Loucy (cell line): Measurements from ENCODE around the gene RIMBP2.

ENCODE experiments used
- H2AFZ ChIP-seq: fragments of 200-600 bp; sonication (generic); 2 replicates; pipeline ENCODE4 v1.6.0; 2016; ENCODE audit warnings: antibody characterized with exemption, mild to moderate bottlenecking, low read length, moderate library complexity
- H3F3A ChIP-seq: fragments of 200-600 bp; 2 replicates; pipeline ENCODE4 v1.6.0; 2016; ENCODE audit warnings: antibody characterized with exemption, low read depth, mild to moderate bottlenecking
- H3K27me3 ChIP-seq: fragments of 200-600 bp; sonication (generic); 2 replicates; pipeline ENCODE4 v1.6.1; 2014; ENCODE audit warnings: low read length, mild to moderate bottlenecking; ENCODE audit not compliant: insufficient read depth, poor library complexity, severe bottlenecking
- H3K36me3 ChIP-seq: fragments of 200-600 bp; sonication (generic); 2 replicates; pipeline ENCODE4 v1.6.1; 2016; ENCODE audit warnings: low read length; ENCODE audit not compliant: insufficient read depth
- H3K4me1 ChIP-seq: fragments of 200-600 bp; sonication (generic); 2 replicates; pipeline ENCODE4 v1.5.1; 2014; ENCODE audit warnings: low read length, mild to moderate bottlenecking; ENCODE audit not compliant: insufficient read depth, poor library complexity, severe bottlenecking
- H3K4me2 ChIP-seq: fragments of 200-600 bp; sonication (generic); 2 replicates; pipeline ENCODE4 v1.6.0; 2014; ENCODE audit warnings: antibody characterized with exemption, low read length, low read depth, mild to moderate bottlenecking; ENCODE audit not compliant: poor library complexity, severe bottlenecking
- H3K4me3 ChIP-seq: fragments of 200-600 bp; sonication (generic); 2 replicates; pipeline ENCODE4 v1.5.1; 2014; ENCODE audit warnings: low read length, mild to moderate bottlenecking, mixed read lengths; ENCODE audit not compliant: poor library complexity, severe bottlenecking
- H3K79me2 ChIP-seq: fragments of 200-600 bp; sonication (generic); 2 replicates; pipeline ENCODE4 v1.6.1; 2014; ENCODE audit warnings: low read length; ENCODE audit not compliant: insufficient read depth
- H3K9ac ChIP-seq: fragments of 200-600 bp; sonication (generic); 2 replicates; pipeline ENCODE4 v1.6.0; 2014; ENCODE audit warnings: mild to moderate bottlenecking, low read depth, low read length, moderate library complexity; ENCODE audit not compliant: poor library complexity, severe bottlenecking
- H3K9me2 ChIP-seq: fragments of 200-600 bp; sonication (generic); replicated peaks from 2 replicates; pipeline ENCODE4 v1.6.1; 2016; ENCODE audit warnings: low read depth, low read length, mixed read lengths
- H3K9me3 ChIP-seq: fragments of 200-600 bp; sonication (generic); 2 replicates; pipeline ENCODE4 v1.6.1; 2014; ENCODE audit warnings: mild to moderate bottlenecking, antibody characterized with exemption, low read length, low read depth; ENCODE audit not compliant: insufficient read depth
- H4K20me1 ChIP-seq: fragments of 200-600 bp; sonication (generic); 2 replicates; pipeline ENCODE4 v1.6.0; 2014; ENCODE audit warnings: antibody characterized with exemption, low read length, mild to moderate bottlenecking; ENCODE audit not compliant: insufficient read depth, poor library complexity, severe bottlenecking
- CTCF ChIP-seq: fragments of 200-600 bp; sonication (generic); conservative IDR thresholded peaks from 2 replicates; pipeline ENCODE4 v1.5.1; 2014; ENCODE audit warnings: mild to moderate bottlenecking, antibody characterized with exemption, low read length
- EZH2phosphoT487 ChIP-seq: fragments of 200-600 bp; IDR thresholded peaks from 2 replicates; pipeline ENCODE4 v1.6.1; 2018; ENCODE audit warnings: antibody characterized with exemption, mild to moderate bottlenecking, moderate library complexity, borderline replicate concordance

RIMBP2 gene

GRCh38 chr12:130486146-130486435 is 230.0 kb downstream of the RIMBP2 start:
- no peak overlapping the region for H3K9ac ChIP-seq
- no peaks in the 10 kb centered on the region for H4K20me1 ChIP-seq
- H3K4me3 ChIP-seq: no peak overlapping the region
- TF ChIP-seq EZH2phosphoT487 (no peak), CTCF (no peak)
- H3K79me2 ChIP-seq: no peaks in the 10 kb centered on the region
- no peaks in the 10 kb centered on the region for H3K27me3 ChIP-seq
- H3K4me2 ChIP-seq: no peak overlapping the region
- H3K9me3 ChIP-seq: peaks cover 3% of the 10 kb centered on the region; the same call in 1 of the 2 replicates
- H3F3A ChIP-seq: no peaks in the 10 kb centered on the region
- no peaks in the 10 kb centered on the region for H3K9me2 ChIP-seq
- H3K4me1 ChIP-seq: no peaks in the 10 kb centered on the region
- no peaks in the 10 kb centered on the region for H3K36me3 ChIP-seq
- no peak overlapping the region for H2AFZ ChIP-seq

GRCh38 chr12:130485291-130486145 is 230.6 kb downstream of the RIMBP2 start:
- Histone ChIP-seq H3K79me2 (no peaks in the 10 kb centered on the region), H3K4me1 (no peaks in the 10 kb centered on the region), H3K9me3 (peaks cover 3% of the 10 kb centered on the region; the same call in 1 of the 2 replicates), H3F3A (no peaks in the 10 kb centered on the region), H3K9me2 (no peaks in the 10 kb centered on the region), H3K9ac (no peak overlapping the region), H3K36me3 (no peaks in the 10 kb centered on the region), H3K27me3 (no peaks in the 10 kb centered on the region), H2AFZ (no peak overlapping the region), H3K4me3 (no peak overlapping the region), H3K4me2 (no peak overlapping the region), H4K20me1 (no peaks in the 10 kb centered on the region)
- TF ChIP-seq CTCF (no peak), EZH2phosphoT487 (no peak)

GRCh38 chr12:130484221-130484620 is 231.9 kb downstream of the RIMBP2 start:
- H3F3A ChIP-seq: no peaks in the 10 kb centered on the region
- TF ChIP-seq EZH2phosphoT487: no peak
- no peak for TF ChIP-seq CTCF
- H4K20me1 ChIP-seq: no peaks in the 10 kb centered on the region
- H3K36me3 ChIP-seq: no peaks in the 10 kb centered on the region
- H3K4me1 ChIP-seq: no peaks in the 10 kb centered on the region
- H3K9me3 ChIP-seq: no peaks in the 10 kb centered on the region; the same call in 1 of the 2 replicates
- no peak overlapping the region for H3K4me2 ChIP-seq
- H3K79me2 ChIP-seq: no peaks in the 10 kb centered on the region
- no peaks in the 10 kb centered on the region for H3K9me2 ChIP-seq
- H3K9ac ChIP-seq: no peak overlapping the region
- H3K4me3 ChIP-seq: no peak overlapping the region
- no peak overlapping the region for H2AFZ ChIP-seq
- no peaks in the 10 kb centered on the region for H3K27me3 ChIP-seq
